Esophagus muscularis mucosa (tissue), 3 donors: ENCODE data around the gene UBE2V1.

Experiments used
- CTCF ChIP-seq, 3 experiments: fragments of 200-600 bp in 2 of 3; fragments of 450-650 bp in 1 of 3; sonication (generic) in 2 of 3; IDR thresholded peaks; one replicate each; pipeline ENCODE4 v1.5.1; 2017 to 2019; ENCODE audit warnings: antibody characterized with exemption in 3 of 3, mild to moderate bottlenecking in 2 of 3, moderate library complexity in 1 of 3
- POLR2A ChIP-seq: fragments of 450-650 bp; IDR thresholded peaks from one replicate; pipeline ENCODE4 v1.6.1; 2017; ENCODE audit warnings: antibody characterized with exemption, moderate library complexity, mild to moderate bottlenecking, low read depth

GRCh38 chr20:50115041-50115512, 2.1 kb upstream of the UBE2V1 start:
- TF ChIP-seq CTCF (IDR thresholded peaks at IDR 0.05), result no peak
- no peak for TF ChIP-seq POLR2A
